GM23248 (cell line): Measurements from ENCODE around the gene CTR9. TPM values are rescaled to one million over a fixed set of nuclear protein-coding genes. Genes with fewer than 3 reads are reported as not detected.
A peak's percentile ranks its signal among the peaks of the same experiment; 100 is the strongest.

Source experiments
- DNase-seq: peaks from one replicate; pipeline ENCODE4 v3.0.0-alpha.2; 2015
- H2AFZ ChIP-seq: fragments of 200-600 bp; sonication (generic); 2 replicates; pipeline ENCODE4 v1.6.1; 2016; ENCODE audit warnings: antibody characterized with exemption
- H3F3A ChIP-seq: fragments of 200-600 bp; sonication (generic); 2 replicates; pipeline ENCODE4 v1.6.1; 2016; ENCODE audit warnings: mild to moderate bottlenecking, antibody characterized with exemption, mixed run types; ENCODE audit not compliant: insufficient read depth
- H3K27ac ChIP-seq: fragments of 200-600 bp; sonication (generic); 2 replicates; pipeline ENCODE4 v1.5.1; 2016; ENCODE audit warnings: mild to moderate bottlenecking
- H3K27me3 ChIP-seq: fragments of 200-600 bp; sonication (generic); replicated peaks from 2 replicates; pipeline ENCODE4 v1.6.1; 2016; ENCODE audit warnings: mild to moderate bottlenecking; ENCODE audit not compliant: insufficient read depth
- H3K36me3 ChIP-seq: fragments of 200-600 bp; sonication (generic); 2 replicates; pipeline ENCODE4 v1.6.1; 2016; ENCODE audit warnings: low read depth, mild to moderate bottlenecking
- H3K4me1 ChIP-seq: fragments of 200-600 bp; sonication (generic); 2 replicates; pipeline ENCODE4 v1.6.1; 2016; ENCODE audit warnings: mild to moderate bottlenecking; ENCODE audit not compliant: insufficient read depth
- H3K4me2 ChIP-seq: fragments of 200-600 bp; sonication (generic); one replicate; pipeline ENCODE4 v1.6.1; 2016; ENCODE audit warnings: mild to moderate bottlenecking; ENCODE audit not compliant: unreplicated experiment
- H3K4me3 ChIP-seq: fragments of 200-600 bp; sonication (generic); 2 replicates; pipeline ENCODE4 v1.5.1; 2016; ENCODE audit warnings: mild to moderate bottlenecking
- H3K79me2 ChIP-seq: fragments of 200-600 bp; sonication (generic); 2 replicates; pipeline ENCODE4 v1.6.1; 2016; ENCODE audit warnings: mild to moderate bottlenecking; ENCODE audit not compliant: insufficient read depth
- H3K9ac ChIP-seq: fragments of 200-600 bp; sonication (generic); 2 replicates; pipeline ENCODE4 v1.6.1; 2016; ENCODE audit warnings: mild to moderate bottlenecking
- H3K9me2 ChIP-seq: fragments of 200-600 bp; sonication (generic); 2 replicates; pipeline ENCODE4 v1.6.1; 2016; ENCODE audit warnings: mixed run types, mild to moderate bottlenecking, moderate library complexity; ENCODE audit not compliant: insufficient read depth
- H3K9me3 ChIP-seq: fragments of 200-600 bp; sonication (generic); one replicate; pipeline ENCODE4 v1.6.1; 2017; ENCODE audit warnings: low read depth
- H4K20me1 ChIP-seq: fragments of 200-600 bp; sonication (generic); 2 replicates; pipeline ENCODE4 v1.6.0; 2016; ENCODE audit not compliant: insufficient read depth
- EZH2 ChIP-seq: fragments of 200-600 bp; sonication (generic); IDR thresholded peaks from 2 replicates; pipeline ENCODE4 v1.6.1; 2018; ENCODE audit warnings: antibody characterized with exemption, mild to moderate bottlenecking; ENCODE audit not compliant: insufficient read depth, poor library complexity, severe bottlenecking
- EZH2phosphoT487 ChIP-seq: fragments of 200-600 bp; sonication (generic); IDR thresholded peaks from 2 replicates; pipeline ENCODE4 v1.6.1; 2018; ENCODE audit warnings: antibody characterized with exemption, moderate library complexity, mild to moderate bottlenecking, low read depth; ENCODE audit not compliant: insufficient read depth
- WGBS, 2 experiments: methylation state at CpG; one replicate each; pipeline ENCODE4 v1.1.6; 2015 to 2017; ENCODE audit warnings: low lambda C conversion rate in 2 of 2, low coverage in 1 of 2; ENCODE audit errors: missing lambda C conversion rate in 2 of 2; 5-methylcytosine and 5-hydroxymethylcytosine counted together
- in situ Hi-C: fragments of 300-500 bp; cut with MboI; formaldehyde crosslinking; loops from 2 replicates; pipeline ENCODE4 v1.15.0; 2020
- polyA plus RNA-seq: library from polyadenylated mRNA; unstranded; fragments of >200 nt; fragmentation: Nextera tagmentation; extraction: Ambion mirVana; gene quantifications from 2 replicates; pipeline ENCODE4 v1.2.1, GENCODE V29; 2016
- total RNA-seq: library from RNA; depleted of rRNA; stranded (reverse); fragments of >200 nt; shearing (Covaris generic); gene quantifications from 2 replicates; pipeline ENCODE4 v1.2.3, GENCODE V29; 2014

Gene CTR9
- total and polyA plus RNA-seq, 2 experiments from 2014 or later = 20.2 to 32.3 TPM

GRCh38 chr11:10777806-10778205, 26.8 kb downstream of the CTR9 start:
- Histone ChIP-seq H2AFZ (no peak overlapping the region), H3K4me3 (no peak overlapping the region), H3K9me2 (no peaks in the 10 kb centered on the region), H3K27me3 (no peaks in the 10 kb centered on the region), H4K20me1 (no peaks in the 10 kb centered on the region), H3K9me3 (no peaks in the 10 kb centered on the region), H3K4me2 (peak overlapping the region; percentile 56), H3K36me3 (peaks cover 34% of the 10 kb centered on the region; the same call in 1 of the 2 replicates), H3K4me1 (peaks cover 29% of the 10 kb centered on the region), H3K79me2 (no peaks in the 10 kb centered on the region), H3F3A (peaks cover 38% of the 10 kb centered on the region), H3K9ac (peak overlapping the region; percentile 87), H3K27ac (peak overlapping the region; percentile 97)
- peak; percentile 24 for DNase-seq
- TF ChIP-seq EZH2 = no peak
- TF ChIP-seq EZH2phosphoT487 = no peak
- in situ Hi-C loops = loop anchor here (25.0 kb wide), 2 partner anchors 384 to 1009 kb away; no protein-coding TSS in a partner anchor
- WGBS, 2 experiments = 79 to 87% methylated on average over 6 of the region's 6 CpGs

GRCh38 chr11:10778217-10778970, 27.3 kb downstream of the CTR9 start:
- peaks cover 30% of the 10 kb centered on the region; the same call in 1 of the 2 replicates for H3K36me3 ChIP-seq
- H2AFZ ChIP-seq = peak overlapping the region; percentile 59

GRCh38 chr11:10779086-10779485, 28.0 kb downstream of the CTR9 start:
- Histone ChIP-seq H2AFZ (peak overlapping the region; percentile 59), H3K4me3 (peak overlapping the region; percentile 53), H3K9me3 (no peaks in the 10 kb centered on the region), H4K20me1 (no peaks in the 10 kb centered on the region), H3K4me2 (peak overlapping the region; percentile 46), H3K79me2 (no peaks in the 10 kb centered on the region), H3K9ac (peak overlapping the region; percentile 87), H3K36me3 (peaks cover 28% of the 10 kb centered on the region; the same call in 1 of the 2 replicates), H3K27me3 (no peaks in the 10 kb centered on the region), H3F3A (peaks cover 38% of the 10 kb centered on the region), H3K9me2 (no peaks in the 10 kb centered on the region), H3K4me1 (peaks cover 29% of the 10 kb centered on the region), H3K27ac (peak overlapping the region; percentile 97)
- TF ChIP-seq EZH2 = no peak
- TF ChIP-seq EZH2phosphoT487 = no peak
- peak; percentile 67 for DNase-seq
- in situ Hi-C loops = loop anchor here (25.0 kb wide), 2 partner anchors 383 to 1008 kb away; no protein-coding TSS in a partner anchor
- WGBS, 2 experiments = 8% methylated on average over 1 of the region's 1 CpG

More at GRCh38 chr11:10778217-10778970, 27.3 kb downstream of the CTR9 start:
- TF ChIP-seq EZH2phosphoT487 (no peak), EZH2 (no peak)
- Histone ChIP-seq H3K9ac (peak overlapping the region; percentile 87), H3K4me3 (peak overlapping the region; percentile 53), H3K4me1 (peaks cover 29% of the 10 kb centered on the region), H3K27ac (peak overlapping the region; percentile 97), H3K79me2 (no peaks in the 10 kb centered on the region), H3F3A (peaks cover 38% of the 10 kb centered on the region), H4K20me1 (no peaks in the 10 kb centered on the region), H3K9me2 (no peaks in the 10 kb centered on the region), H3K4me2 (peak overlapping the region; percentile 56), H3K27me3 (no peaks in the 10 kb centered on the region), H3K9me3 (no peaks in the 10 kb centered on the region)
- WGBS, 2 experiments = 1 to 2% methylated on average over 13 of the region's 13 CpGs
- in situ Hi-C loops = loop anchor here (25.0 kb wide), 2 partner anchors 384 to 1009 kb away; no protein-coding TSS in a partner anchor
- peak; percentile 99 for DNase-seq

- no peaks in the 10 kb centered on the region for H3K9me3 ChIP-seq
- no peak overlapping the region for H3K4me2 ChIP-seq
- H3K9me2 ChIP-seq = no peaks in the 10 kb centered on the region
- no peaks in the 10 kb centered on the region for H3K27me3 ChIP-seq
- in situ Hi-C loops = loop anchor here (25.0 kb wide), 2 partner anchors 382 to 1007 kb away; no protein-coding TSS in a partner anchor
- H3K79me2 ChIP-seq = no peaks in the 10 kb centered on the region
- no peaks in the 10 kb centered on the region for H4K20me1 ChIP-seq
- peaks cover 22% of the 10 kb centered on the region; the same call in 1 of the 2 replicates for H3K36me3 ChIP-seq
- no peak overlapping the region for H3K4me3 ChIP-seq
- H2AFZ ChIP-seq = no peak overlapping the region
- 94 to 100% methylated on average over 2 of the region's 2 CpGs for WGBS, 2 experiments
- peak overlapping the region; percentile 97 for H3K27ac ChIP-seq
- TF ChIP-seq EZH2 = no peak
- H3K4me1 ChIP-seq = peaks cover 29% of the 10 kb centered on the region
- peak overlapping the region; percentile 87 for H3K9ac ChIP-seq
- H3F3A ChIP-seq = peaks cover 38% of the 10 kb centered on the region
- no peak for DNase-seq
Observed at GRCh38 chr11:10780040-10780439, 29.0 kb downstream of the CTR9 start.
